ENCODE data around the gene ITGA5.

The ITGA5 gene

GRCh38 chr12:54349679-54350078, 69.4 kb downstream of the ITGA5 start:
- no peak for DNase-seq

- no peak for DNase-seq
Observed at GRCh38 chr12:54349036-54349435, 70.0 kb downstream of the ITGA5 start.

Measured in stimulated activated CD4-positive, alpha-beta T cell treated with anti-CD3 and anti-CD28 coated beads, Interleukin-4, amount 100 ng/mL, for 24 hours (primary cell).